CD14-positive monocyte (primary cell): ENCODE results near the gene RCAN3. TPM values are rescaled to one million over a fixed set of nuclear protein-coding genes. Genes with fewer than 3 reads are reported as not detected.

Experiments
- DNase-seq, 3 donors: peaks; one replicate each; pipeline ENCODE4 v3.0.0-alpha.2; 2011 to 2022
- H2AFZ ChIP-seq: 2 replicates; pipeline ENCODE4 v1.6.0; 2012; ENCODE audit warnings: mild to moderate bottlenecking, low read depth, low read length, inconsistent platforms; ENCODE audit not compliant: insufficient read depth, poor library complexity, severe bottlenecking
- H3K27ac ChIP-seq, 2 donors: 1 replicate in 1 of 2; 2 replicates in 1 of 2; pipeline ENCODE4 v1.5.1; 2012 to 2013; ENCODE audit warnings: low read length in 2 of 2, control low read depth in 1 of 2, inconsistent platforms in 1 of 2, low read depth in 1 of 2, mild to moderate bottlenecking in 1 of 2
- H3K27me3 ChIP-seq, 2 donors: one replicate each; pipeline versions ENCODE4 v1.6.0 to v1.6.1; 2011 to 2013; ENCODE audit warnings: low read length in 2 of 2; ENCODE audit not compliant: control insufficient read depth in 2 of 2, insufficient read depth in 2 of 2
- H3K36me3 ChIP-seq, 2 donors: replicated peaks in 1 of 2; 1 replicate in 1 of 2; 2 replicates in 1 of 2; pipeline versions ENCODE4 v1.5.1 to v1.6.1; 2012 to 2013; ENCODE audit warnings: low read length in 2 of 2, control low read depth in 1 of 2, inconsistent platforms in 1 of 2, mild to moderate bottlenecking in 1 of 2; ENCODE audit not compliant: insufficient read depth in 2 of 2, control insufficient read depth in 1 of 2
- H3K4me1 ChIP-seq, 2 donors: 1 replicate in 1 of 2; 2 replicates in 1 of 2; pipeline versions ENCODE4 v1.5.1 to v1.6.1; 2012 to 2013; ENCODE audit warnings: low read length in 2 of 2, control low read depth in 1 of 2, inconsistent platforms in 1 of 2, mild to moderate bottlenecking in 1 of 2, moderate library complexity in 1 of 2; ENCODE audit not compliant: insufficient read depth in 2 of 2, control insufficient read depth in 1 of 2
- H3K4me2 ChIP-seq: replicated peaks from 2 replicates; pipeline ENCODE3; 2012; ENCODE audit warnings: low read length, moderate library complexity, mild to moderate bottlenecking; ENCODE audit not compliant: poor library complexity, severe bottlenecking; ENCODE audit errors: extremely low read depth
- H3K4me3 ChIP-seq, 3 experiments: fragments of 200-600 bp in 1 of 3; sonication (generic) in 1 of 3; replicated peaks in 1 of 3; 1 replicate in 2 of 3; 2 replicates in 1 of 3; pipeline ENCODE4 v1.5.1; 2011 to 2013; ENCODE audit warnings: low read length in 3 of 3, mild to moderate bottlenecking in 3 of 3, control low read depth in 2 of 3, low read depth in 2 of 3, inconsistent platforms in 1 of 3, moderate library complexity in 1 of 3
- H3K79me2 ChIP-seq: 2 replicates; pipeline ENCODE4 v1.6.0; 2012; ENCODE audit warnings: mild to moderate bottlenecking, control low read depth, inconsistent platforms, low read length, moderate library complexity; ENCODE audit not compliant: insufficient read depth
- H3K9ac ChIP-seq: 2 replicates; pipeline ENCODE4 v1.6.0; 2017; ENCODE audit warnings: low read length, mild to moderate bottlenecking; ENCODE audit not compliant: insufficient read depth, poor library complexity, severe bottlenecking
- H3K9me3 ChIP-seq, 2 donors: replicated peaks in 1 of 2; 1 replicate in 1 of 2; 2 replicates in 1 of 2; pipeline versions ENCODE4 v1.5.1 to v1.6.1; 2012 to 2013; ENCODE audit warnings: low read length in 2 of 2, control low read depth in 1 of 2; ENCODE audit not compliant: control insufficient read depth in 1 of 2, insufficient read depth in 1 of 2
- H4K20me1 ChIP-seq: 2 replicates; pipeline ENCODE4 v1.6.0; 2012; ENCODE audit warnings: mild to moderate bottlenecking, low read length, control low read depth, moderate library complexity; ENCODE audit not compliant: insufficient read depth
- H3K27ac Mint-ChIP-seq, 7 donors: one replicate each; pipeline ENCODE4 v1.8.0; 2020; ENCODE audit warnings: mild to moderate bottlenecking in 7 of 7, mixed read lengths in 7 of 7, moderate library complexity in 6 of 7, inconsistent platforms in 2 of 7
- H3K27me3 Mint-ChIP-seq, 3 donors: one replicate each; pipeline ENCODE4 v1.8.0; 2021 to 2022; ENCODE audit warnings: low read depth in 3 of 3, mild to moderate bottlenecking in 3 of 3, mixed read lengths in 3 of 3, moderate library complexity in 3 of 3, inconsistent platforms in 1 of 3
- H3K36me3 Mint-ChIP-seq, 2 donors: one replicate each; pipeline ENCODE4 v1.8.0; 2020; ENCODE audit warnings: mixed read lengths in 2 of 2, inconsistent platforms in 1 of 2, mild to moderate bottlenecking in 1 of 2
- H3K4me1 Mint-ChIP-seq: one replicate; pipeline ENCODE4 v1.8.0; 2020; ENCODE audit warnings: mild to moderate bottlenecking, mixed read lengths
- H3K4me3 Mint-ChIP-seq, 2 donors: one replicate each; pipeline ENCODE4 v1.8.0; 2020; ENCODE audit warnings: mild to moderate bottlenecking in 2 of 2, mixed read lengths in 2 of 2, moderate library complexity in 1 of 2
- H3K9me3 Mint-ChIP-seq, 7 donors: one replicate each; pipeline ENCODE4 v1.8.0; 2020 to 2022; ENCODE audit warnings: mixed read lengths in 7 of 7, mild to moderate bottlenecking in 6 of 7, moderate library complexity in 6 of 7, inconsistent platforms in 2 of 7
- WGBS: methylation state at CpG from one replicate; pipeline ENCODE4 v1.1.5; 2013; ENCODE audit warnings: missing lambda C conversion rate; ENCODE audit not compliant: insufficient coverage; 5-methylcytosine and 5-hydroxymethylcytosine counted together
- intact Hi-C, 2 donors: fragments of 100-400 bp; cut with micrococcal nuclease; formaldehyde crosslinking; loops; one replicate each; pipeline versions ENCODE4 v1.15.0 to v1.15.1; 2023
- polyA plus RNA-seq, 3 donors: library from polyadenylated mRNA; depleted of rRNA in 1 of 3; unstranded in 2 of 3; stranded (reverse) in 1 of 3; fragments of 300-500 nt in 2 of 3; fragments of >200 nt in 1 of 3; fragmentation: Illumina TruSeq in 2 of 3; gene quantifications; 1 replicate in 2 of 3; 2 replicates in 1 of 3; pipeline ENCODE4 v1.2.3, GENCODE V29; 2012 to 2021
- TF ChIP-seq, protein P1 (sequence below): fragments of 200-600 bp; IDR thresholded peaks from one replicate; pipeline ENCODE4 v1.8.0; 2022; ENCODE audit warnings: antibody characterized with exemption, mild to moderate bottlenecking

The RCAN3 gene
- polyA plus RNA-seq, 3 donors = 7.1 to 9.1 (median 8.8) TPM

DNA sequence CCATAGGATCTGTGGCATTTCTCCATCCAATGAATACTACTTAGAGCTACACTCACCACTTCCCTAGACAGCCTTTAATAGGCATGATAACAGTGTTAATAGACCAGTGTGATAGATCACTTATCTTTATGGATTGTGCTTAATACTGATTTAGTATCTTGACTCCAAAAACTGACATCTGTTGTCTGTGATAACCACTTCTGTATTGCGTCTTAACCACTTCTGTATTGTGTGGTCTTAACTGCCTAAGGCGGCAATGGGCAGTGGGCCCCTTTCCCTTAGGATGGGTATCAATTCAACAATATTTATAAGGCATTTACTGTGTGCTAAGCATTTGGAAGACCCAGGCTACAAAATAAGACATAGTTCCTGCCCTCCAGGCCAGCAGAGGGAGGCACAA lies 32.0 kb upstream of the RCAN3 start:
- no peaks in the 10 kb centered on the region for H3K27me3 ChIP-seq
- intact Hi-C loops = loop anchor here in 1 of 2 donors (5.0 kb wide), 1 partner anchor 37 kb away; no protein-coding TSS in a partner anchor
- no peak for DNase-seq
- no peaks in the 10 kb centered on the region for H3K9me3 ChIP-seq
- H3K4me3 Mint-ChIP-seq = no peak overlapping the region
- H4K20me1 ChIP-seq = no peaks in the 10 kb centered on the region
- no peak overlapping the region for H2AFZ ChIP-seq
- H3K4me1 ChIP-seq = peaks cover 1 to 24% of the 10 kb centered on the region in 2 donors
- H3K27me3 Mint-ChIP-seq = peaks cover 0 to 2% (median 0%) of the 10 kb centered on the region in 3 donors
- no peak overlapping the region for H3K4me3 ChIP-seq
- peaks cover 28% of the 10 kb centered on the region for H3K4me1 Mint-ChIP-seq
- no peak overlapping the region for H3K27ac ChIP-seq
- H3K27ac Mint-ChIP-seq = no peak overlapping the region
- TF ChIP-seq, protein P1, sequence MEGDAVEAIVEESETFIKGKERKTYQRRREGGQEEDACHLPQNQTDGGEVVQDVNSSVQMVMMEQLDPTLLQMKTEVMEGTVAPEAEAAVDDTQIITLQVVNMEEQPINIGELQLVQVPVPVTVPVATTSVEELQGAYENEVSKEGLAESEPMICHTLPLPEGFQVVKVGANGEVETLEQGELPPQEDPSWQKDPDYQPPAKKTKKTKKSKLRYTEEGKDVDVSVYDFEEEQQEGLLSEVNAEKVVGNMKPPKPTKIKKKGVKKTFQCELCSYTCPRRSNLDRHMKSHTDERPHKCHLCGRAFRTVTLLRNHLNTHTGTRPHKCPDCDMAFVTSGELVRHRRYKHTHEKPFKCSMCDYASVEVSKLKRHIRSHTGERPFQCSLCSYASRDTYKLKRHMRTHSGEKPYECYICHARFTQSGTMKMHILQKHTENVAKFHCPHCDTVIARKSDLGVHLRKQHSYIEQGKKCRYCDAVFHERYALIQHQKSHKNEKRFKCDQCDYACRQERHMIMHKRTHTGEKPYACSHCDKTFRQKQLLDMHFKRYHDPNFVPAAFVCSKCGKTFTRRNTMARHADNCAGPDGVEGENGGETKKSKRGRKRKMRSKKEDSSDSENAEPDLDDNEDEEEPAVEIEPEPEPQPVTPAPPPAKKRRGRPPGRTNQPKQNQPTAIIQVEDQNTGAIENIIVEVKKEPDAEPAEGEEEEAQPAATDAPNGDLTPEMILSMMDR = no peak
- H3K4me2 ChIP-seq = no peak overlapping the region
- H3K36me3 ChIP-seq = peaks cover 0 to 6% of the 10 kb centered on the region in 2 donors
- H3K36me3 Mint-ChIP-seq = peaks cover 21 to 27% of the 10 kb centered on the region in 2 donors
- no peaks in the 10 kb centered on the region for H3K79me2 ChIP-seq
- no peak overlapping the region for H3K9ac ChIP-seq
- H3K9me3 Mint-ChIP-seq = peaks cover 0 to 5% (median 2%) of the 10 kb centered on the region in 7 donors
- WGBS = no CpG with 5 or more reads among the region's 2 CpGs

DNA sequence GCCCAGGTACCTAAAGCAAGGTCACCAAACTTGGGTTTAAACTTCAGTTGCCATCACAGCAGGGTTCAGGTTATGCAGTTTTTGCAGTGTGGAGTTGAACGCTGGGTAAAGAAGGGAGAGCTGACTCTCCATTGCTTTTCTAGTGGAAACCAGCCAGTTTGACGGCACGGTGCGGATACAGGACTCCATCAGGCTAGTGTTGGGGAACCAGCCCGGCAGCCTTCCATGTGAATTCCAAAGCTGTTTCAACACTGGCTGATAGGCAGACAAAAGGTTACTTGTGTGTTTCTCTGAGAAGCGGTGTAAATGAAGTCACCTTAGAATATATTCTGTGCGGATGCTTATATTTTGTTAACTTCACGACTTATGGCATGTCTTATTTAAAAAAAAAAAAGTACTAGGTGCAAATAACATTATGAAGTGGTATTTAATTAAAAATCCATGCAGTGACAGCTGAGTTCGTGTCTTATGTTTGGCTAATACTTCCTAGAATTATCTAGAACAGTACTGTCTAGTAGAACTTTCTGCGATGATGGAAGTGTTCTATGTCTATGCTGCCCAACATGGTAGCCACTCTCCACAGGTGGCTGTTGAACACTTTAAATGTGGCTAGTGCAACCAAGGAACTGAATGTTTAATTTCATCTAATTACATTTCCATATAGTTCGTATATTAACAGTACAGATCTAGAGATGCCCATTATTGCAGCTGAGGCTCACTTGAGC lies 29.9 kb upstream of the RCAN3 start:
- TF ChIP-seq, protein P1 = no peak
- 97% methylated on average over 7 of the region's 11 CpGs for whole genome bisulfite sequencing
- no peak overlapping the region for H2AFZ ChIP-seq
- H3K4me3 Mint-ChIP-seq = no peak overlapping the region
- H3K27me3 Mint-ChIP-seq = peaks cover 0 to 2% (median 0%) of the 10 kb centered on the region in 3 donors
- H3K4me3 ChIP-seq = no peak overlapping the region
- H3K36me3 ChIP-seq = peaks cover 0 to 6% of the 10 kb centered on the region in 2 donors
- H3K9me3 Mint-ChIP-seq = peaks cover 0 to 5% (median 0%) of the 10 kb centered on the region in 7 donors
- H3K79me2 ChIP-seq = no peaks in the 10 kb centered on the region
- no peak overlapping the region for H3K27ac Mint-ChIP-seq
- H3K9ac ChIP-seq = no peak overlapping the region
- peaks cover 11% of the 10 kb centered on the region for H3K4me1 Mint-ChIP-seq
- H3K36me3 Mint-ChIP-seq = peaks cover 17 to 18% of the 10 kb centered on the region in 2 donors
- H3K4me1 ChIP-seq = peaks cover 0 to 7% of the 10 kb centered on the region in 2 donors
- H3K27ac ChIP-seq = no peak overlapping the region
- no peaks in the 10 kb centered on the region for H4K20me1 ChIP-seq
- H3K4me2 ChIP-seq = no peak overlapping the region
- no peak for DNase-seq
- intact Hi-C loops = loop anchor here in 1 of 2 donors (5.0 kb wide), 1 partner anchor 35 kb away; no protein-coding TSS in a partner anchor
- no peaks in the 10 kb centered on the region for H3K27me3 ChIP-seq
- H3K9me3 ChIP-seq = no peaks in the 10 kb centered on the region
